ENCODE measurements around the gene PLA2G4D.

GRCh38 chr15:42083605-42083908 lies 10.8 kb downstream of the PLA2G4D start:
- TF ChIP-seq POLR2AphosphoS5 (IDR thresholded peaks at IDR 0.05) (no peak), EZH2 (IDR thresholded peaks at IDR 0.05; ENCODE audit: borderline replicate concordance, insufficient read depth, low read length, poor library complexity, severe bottlenecking) (no peak), TAF1 (IDR thresholded peaks at IDR 0.05; ENCODE audit: low read depth) (no peak), EP300 (conservative IDR thresholded peaks at IDR 0.05; ENCODE audit: poor library complexity, severe bottlenecking) (no peak), MXI1 (conservative IDR thresholded peaks at IDR 0.05; ENCODE audit: poor library complexity, severe bottlenecking) (no peak), SMC3 (conservative IDR thresholded peaks at IDR 0.05; ENCODE audit: poor library complexity) (no peak), RAD21 (conservative IDR thresholded peaks at IDR 0.05) (no peak), REST (IDR thresholded peaks at IDR 0.05; ENCODE audit: borderline replicate concordance) (no peak)
- TF ChIP-seq, protein P1, sequence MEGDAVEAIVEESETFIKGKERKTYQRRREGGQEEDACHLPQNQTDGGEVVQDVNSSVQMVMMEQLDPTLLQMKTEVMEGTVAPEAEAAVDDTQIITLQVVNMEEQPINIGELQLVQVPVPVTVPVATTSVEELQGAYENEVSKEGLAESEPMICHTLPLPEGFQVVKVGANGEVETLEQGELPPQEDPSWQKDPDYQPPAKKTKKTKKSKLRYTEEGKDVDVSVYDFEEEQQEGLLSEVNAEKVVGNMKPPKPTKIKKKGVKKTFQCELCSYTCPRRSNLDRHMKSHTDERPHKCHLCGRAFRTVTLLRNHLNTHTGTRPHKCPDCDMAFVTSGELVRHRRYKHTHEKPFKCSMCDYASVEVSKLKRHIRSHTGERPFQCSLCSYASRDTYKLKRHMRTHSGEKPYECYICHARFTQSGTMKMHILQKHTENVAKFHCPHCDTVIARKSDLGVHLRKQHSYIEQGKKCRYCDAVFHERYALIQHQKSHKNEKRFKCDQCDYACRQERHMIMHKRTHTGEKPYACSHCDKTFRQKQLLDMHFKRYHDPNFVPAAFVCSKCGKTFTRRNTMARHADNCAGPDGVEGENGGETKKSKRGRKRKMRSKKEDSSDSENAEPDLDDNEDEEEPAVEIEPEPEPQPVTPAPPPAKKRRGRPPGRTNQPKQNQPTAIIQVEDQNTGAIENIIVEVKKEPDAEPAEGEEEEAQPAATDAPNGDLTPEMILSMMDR (IDR thresholded peaks at IDR 0.05; ENCODE audit: poor library complexity, severe bottlenecking): no peak
